BLaER1 (cell line): ENCODE data around the gene ZC3H7B.

Experiments
- H3K27ac ChIP-seq: shearing (Covaris generic); formaldehyde crosslinking; 2 replicates; pipeline ENCODE4 v1.8.1; 2022
- H3K27me3 ChIP-seq: shearing (Covaris generic); formaldehyde crosslinking; 2 replicates; pipeline ENCODE4 v1.8.1; 2022
- H3K36me3 ChIP-seq: shearing (Covaris generic); formaldehyde crosslinking; 2 replicates; pipeline ENCODE4 v1.8.1; 2022
- H3K4me1 ChIP-seq: shearing (Covaris generic); formaldehyde crosslinking; 2 replicates; pipeline ENCODE4 v1.8.1; 2022
- H3K4me2 ChIP-seq: shearing (Covaris generic); formaldehyde crosslinking; 2 replicates; pipeline ENCODE4 v1.8.1; 2022
- H3K4me3 ChIP-seq: shearing (Covaris generic); formaldehyde crosslinking; 2 replicates; pipeline ENCODE4 v1.8.1; 2022
- H3K9ac ChIP-seq: shearing (Covaris generic); formaldehyde crosslinking; 2 replicates; pipeline ENCODE4 v1.8.1; 2022
- H3K9me3 ChIP-seq: shearing (Covaris generic); formaldehyde crosslinking; 2 replicates; pipeline ENCODE4 v1.8.1; 2022
- H4K20me1 ChIP-seq: shearing (Covaris generic); formaldehyde crosslinking; 2 replicates; pipeline ENCODE4 v1.8.1; 2022
- Cebpa-rat ChIP-seq: shearing (Covaris generic); IDR thresholded peaks from 2 replicates; pipeline ENCODE4 v1.8.1; 2022

The ZC3H7B gene

DNA sequence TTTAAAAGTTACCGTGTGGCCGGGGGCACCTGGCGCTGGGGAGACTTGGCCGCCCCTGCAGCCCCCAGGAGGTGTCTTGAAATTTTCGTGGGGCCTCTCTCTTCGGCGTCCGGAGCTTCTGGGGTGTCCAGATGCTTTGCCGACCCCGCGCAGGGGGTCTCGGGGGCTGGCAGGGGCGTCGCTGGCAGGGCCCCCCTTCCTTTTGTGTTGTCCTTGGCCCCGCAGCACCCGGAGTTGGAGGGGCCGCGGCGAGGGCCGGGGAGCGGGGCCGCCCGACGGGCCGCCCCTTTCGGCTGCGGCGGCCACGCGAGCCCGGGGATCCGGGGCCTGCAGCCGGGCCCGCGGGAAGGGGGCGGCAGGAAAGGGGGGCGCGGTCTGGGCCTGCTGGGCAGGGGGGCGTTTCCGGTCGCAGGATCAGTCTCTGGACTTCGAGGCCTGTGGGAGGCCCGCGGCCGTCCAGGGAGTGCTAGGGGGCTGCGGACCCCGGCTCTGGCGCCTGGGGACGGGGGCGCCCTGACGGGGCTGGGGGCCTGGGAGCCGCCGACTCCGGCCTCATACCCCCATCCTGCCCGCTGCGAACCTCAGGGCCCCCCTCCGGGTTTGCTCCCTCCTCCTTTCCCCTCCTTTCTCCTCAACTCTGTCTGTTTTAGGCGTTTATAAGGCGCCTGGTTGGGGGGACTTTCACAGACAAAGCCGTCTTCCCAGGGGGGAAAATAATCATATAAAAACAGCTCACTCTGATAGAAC lies 869 bp downstream of the ZC3H7B start:
- peaks cover 50% of the 10 kb centered on the region for H4K20me1 ChIP-seq
- H3K4me2 ChIP-seq: peak overlapping the region; percentile 95
- peak overlapping the region; percentile 100 for H3K9ac ChIP-seq
- H3K36me3 ChIP-seq: peaks cover 20% of the 10 kb centered on the region
- no peaks in the 10 kb centered on the region for H3K9me3 ChIP-seq
- H3K4me1 ChIP-seq: peaks cover 52% of the 10 kb centered on the region
- peak overlapping the region; percentile 100 for H3K4me3 ChIP-seq
- TF ChIP-seq Cebpa-rat: no peak
- H3K27ac ChIP-seq: peak overlapping the region; percentile 99
- no peaks in the 10 kb centered on the region for H3K27me3 ChIP-seq

DNA sequence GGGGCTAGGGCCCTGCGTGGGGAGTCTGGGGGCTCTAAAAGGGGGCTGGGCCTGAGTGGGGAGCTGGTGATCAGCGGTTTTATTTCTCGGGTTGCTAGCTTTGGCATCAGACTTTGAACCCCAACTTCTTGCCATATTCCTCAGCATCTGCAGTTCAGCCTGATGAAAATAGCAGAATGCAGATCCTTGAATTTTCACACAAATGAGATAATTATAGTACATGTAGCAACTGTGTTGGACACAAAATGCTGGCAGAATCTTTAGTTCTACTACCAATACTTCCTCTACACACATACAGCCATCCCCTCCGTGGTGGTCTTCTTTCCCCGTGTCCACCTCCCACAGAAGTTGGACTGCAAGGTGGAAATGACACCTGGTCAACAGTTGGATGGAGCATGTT lies 1.5 kb downstream of the ZC3H7B start:
- H3K4me3 ChIP-seq: peak overlapping the region; percentile 100
- peaks cover 56% of the 10 kb centered on the region for H4K20me1 ChIP-seq
- H3K36me3 ChIP-seq: peaks cover 26% of the 10 kb centered on the region
- peak overlapping the region; percentile 100 for H3K9ac ChIP-seq
- H3K9me3 ChIP-seq: no peaks in the 10 kb centered on the region
- no peaks in the 10 kb centered on the region for H3K27me3 ChIP-seq
- H3K4me1 ChIP-seq: peaks cover 59% of the 10 kb centered on the region
- peak overlapping the region; percentile 95 for H3K4me2 ChIP-seq
- peak overlapping the region; percentile 99 for H3K27ac ChIP-seq
- TF ChIP-seq Cebpa-rat: no peak

- Histone ChIP-seq H3K4me1 (peaks cover 83% of the 10 kb centered on the region), H4K20me1 (peaks cover 84% of the 10 kb centered on the region), H3K4me3 (no peak overlapping the region), H3K27ac (no peak overlapping the region), H3K4me2 (peak overlapping the region; percentile 61), H3K9me3 (no peaks in the 10 kb centered on the region), H3K9ac (0 out of 2 replicates have a peak overlapping the region, but pooled peaks have one; percentile 25), H3K36me3 (peaks cover 44% of the 10 kb centered on the region), H3K27me3 (no peaks in the 10 kb centered on the region)
- TF ChIP-seq Cebpa-rat: no peak
Measured at GRCh38 chr22:41305646-41306045, 4.3 kb downstream of the ZC3H7B start.

- Histone ChIP-seq H3K4me2 (peak overlapping the region; percentile 61), H4K20me1 (peaks cover 100% of the 10 kb centered on the region), H3K9ac (0 out of 2 replicates have a peak overlapping the region, but pooled peaks have one; percentile 13), H3K27me3 (no peaks in the 10 kb centered on the region), H3K36me3 (peaks cover 61% of the 10 kb centered on the region), H3K4me3 (no peak overlapping the region), H3K4me1 (peaks cover 74% of the 10 kb centered on the region), H3K27ac (peak overlapping the region; percentile 48; the same call in 1 of the 2 replicates), H3K9me3 (0 out of 2 replicates have a peak, but pooled peaks cover 1% of the 10 kb centered on the region)
- no peak for TF ChIP-seq Cebpa-rat
Measured at GRCh38 chr22:41308054-41308453, 6.7 kb downstream of the ZC3H7B start.

GRCh38 chr22:41308544-41308947 lies 7.2 kb downstream of the ZC3H7B start:
- H3K9me3 ChIP-seq: 0 out of 2 replicates have a peak, but pooled peaks cover 6% of the 10 kb centered on the region
- no peaks in the 10 kb centered on the region for H3K27me3 ChIP-seq
- H3K27ac ChIP-seq: peak overlapping the region; percentile 48
- peaks cover 66% of the 10 kb centered on the region for H3K36me3 ChIP-seq
- H3K9ac ChIP-seq: 0 out of 2 replicates have a peak overlapping the region, but pooled peaks have one; percentile 13
- peak overlapping the region; percentile 61 for H3K4me2 ChIP-seq
- no peak overlapping the region for H3K4me3 ChIP-seq
- TF ChIP-seq Cebpa-rat: peak; percentile 48; the same call in 1 of the 2 replicates
- H4K20me1 ChIP-seq: peaks cover 100% of the 10 kb centered on the region
- peaks cover 69% of the 10 kb centered on the region for H3K4me1 ChIP-seq

DNA sequence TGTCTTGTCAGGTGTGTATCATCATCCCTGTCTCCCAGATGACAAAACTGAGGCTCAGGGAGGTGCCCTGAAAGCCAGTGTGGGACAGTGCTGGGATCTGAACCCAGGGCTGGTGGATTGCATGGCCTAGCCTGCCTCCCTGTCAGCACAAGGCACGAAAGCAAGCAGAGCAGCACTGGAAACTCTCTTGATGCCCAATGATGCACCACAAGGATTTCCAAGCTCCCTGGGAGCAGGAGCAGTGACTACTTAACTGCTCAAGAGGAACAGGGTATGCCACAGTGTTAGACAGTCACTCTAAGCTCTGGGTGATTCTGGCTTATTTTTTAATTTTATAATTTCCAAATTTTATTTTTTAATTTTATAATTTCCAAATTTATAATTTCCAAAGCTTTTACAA lies 9.0 kb downstream of the ZC3H7B start:
- Histone ChIP-seq H3K27ac (peak overlapping the region; percentile 49; the same call in 1 of the 2 replicates), H3K4me1 (peaks cover 56% of the 10 kb centered on the region), H3K36me3 (peaks cover 62% of the 10 kb centered on the region), H3K27me3 (no peaks in the 10 kb centered on the region), H3K9me3 (0 out of 2 replicates have a peak, but pooled peaks cover 9% of the 10 kb centered on the region), H3K4me2 (peak overlapping the region; percentile 68; the same call in 1 of the 2 replicates), H3K9ac (no peak overlapping the region), H3K4me3 (no peak overlapping the region), H4K20me1 (peaks cover 100% of the 10 kb centered on the region)
- no peak for TF ChIP-seq Cebpa-rat

DNA sequence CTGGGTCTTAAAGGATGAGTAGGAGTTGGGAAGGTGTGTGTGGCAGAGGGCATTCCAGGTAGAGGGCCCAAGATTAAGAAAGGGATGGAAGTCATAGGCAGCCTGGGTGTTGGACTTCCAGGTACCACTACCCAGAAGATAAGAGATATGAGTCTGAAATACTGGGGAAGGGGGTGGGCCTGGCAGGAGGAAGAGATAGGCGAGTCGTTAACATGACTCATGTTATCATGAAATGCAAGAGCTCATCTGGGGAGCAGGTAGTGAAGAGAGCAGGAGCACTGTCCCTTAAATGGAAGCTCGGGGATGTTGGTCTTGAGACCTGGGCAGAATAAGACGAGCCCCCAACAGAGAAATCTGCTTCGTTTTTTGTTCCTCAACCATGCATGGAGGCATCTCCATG lies 10.2 kb downstream of the ZC3H7B start:
- Histone ChIP-seq H3K4me1 (peaks cover 56% of the 10 kb centered on the region), H3K27me3 (no peaks in the 10 kb centered on the region), H4K20me1 (peaks cover 100% of the 10 kb centered on the region), H3K4me2 (no peak overlapping the region), H3K36me3 (peaks cover 72% of the 10 kb centered on the region), H3K9ac (no peak overlapping the region), H3K27ac (no peak overlapping the region), H3K4me3 (no peak overlapping the region), H3K9me3 (0 out of 2 replicates have a peak, but pooled peaks cover 9% of the 10 kb centered on the region)
- TF ChIP-seq Cebpa-rat: no peak

GRCh38 chr22:41314821-41315220 lies 13.5 kb downstream of the ZC3H7B start:
- no peak for TF ChIP-seq Cebpa-rat
- Histone ChIP-seq H3K4me1 (peaks cover 56% of the 10 kb centered on the region), H3K4me2 (no peak overlapping the region; the same call in 1 of the 2 replicates), H3K27ac (no peak overlapping the region), H3K36me3 (peaks cover 71% of the 10 kb centered on the region), H3K9me3 (0 out of 2 replicates have a peak, but pooled peaks cover 9% of the 10 kb centered on the region), H3K9ac (no peak overlapping the region), H4K20me1 (peaks cover 100% of the 10 kb centered on the region), H3K4me3 (no peak overlapping the region), H3K27me3 (no peaks in the 10 kb centered on the region)

- H4K20me1 ChIP-seq: peaks cover 100% of the 10 kb centered on the region
- no peak overlapping the region for H3K9ac ChIP-seq
- peaks cover 58% of the 10 kb centered on the region for H3K4me1 ChIP-seq
- no peaks in the 10 kb centered on the region for H3K27me3 ChIP-seq
- 0 out of 2 replicates have a peak, but pooled peaks cover 9% of the 10 kb centered on the region for H3K9me3 ChIP-seq
- H3K4me3 ChIP-seq: no peak overlapping the region
- no peak overlapping the region for H3K27ac ChIP-seq
- no peak for TF ChIP-seq Cebpa-rat
- H3K4me2 ChIP-seq: peak overlapping the region; percentile 35
- H3K36me3 ChIP-seq: peaks cover 72% of the 10 kb centered on the region
Measured at GRCh38 chr22:41315586-41315985, 14.3 kb downstream of the ZC3H7B start.
